ENCODE data around the gene SOX4.

The SOX4 gene

GRCh38 chr6:21587179-21587960, 6.2 kb upstream of the SOX4 start:
- H3K27ac ChIP-seq = peak overlapping the region; percentile 91
- peak; percentile 31 for DNase-seq (ENCODE audit: low spot score)
- POLR2A ChIA-PET (ENCODE audit: low non-redundant PET) = no interaction called here
- CTCF ChIA-PET = interaction anchor here (0.6 to 2.3 kb wide), 8 partner anchors 59 to 1023 kb away, joined by 3 to 19 read pairs (median 4); no protein-coding TSS in a partner anchor
- no peak for TF ChIP-seq CTCF (conservative IDR thresholded peaks at IDR 0.05; ENCODE audit: low read depth)

- ChIA-PET CTCF (interaction anchor here (0.6 to 2.3 kb wide), 12 partner anchors 19 to 1023 kb away, joined by 3 to 19 read pairs (median 4); no protein-coding TSS in a partner anchor), POLR2A (ENCODE audit: low non-redundant PET) (interaction anchor here (0.6 kb wide), 1 partner anchor 1024 kb away, joined by 3 read pairs; no protein-coding TSS in a partner anchor)
- DNase-seq (ENCODE audit: low spot score) = peak; percentile 14
- peak overlapping the region; percentile 91 for H3K27ac ChIP-seq
- no peak for TF ChIP-seq CTCF (conservative IDR thresholded peaks at IDR 0.05; ENCODE audit: low read depth)
These were observed 5.5 kb upstream of the SOX4 start for GRCh38 chr6:21587961-21588480.

- H3K27ac ChIP-seq = peak overlapping the region; percentile 91
- peak; percentile 41 for DNase-seq (ENCODE audit: low spot score)
- CTCF ChIA-PET = interaction anchor here (0.5 to 2.3 kb wide), 22 partner anchors 20 to 1981 kb away, joined by 3 to 19 read pairs (median 4); no protein-coding TSS in a partner anchor
- POLR2A ChIA-PET (ENCODE audit: low non-redundant PET) = interaction anchor here (0.6 kb wide), 1 partner anchor 1025 kb away, joined by 3 read pairs; no protein-coding TSS in a partner anchor
- no peak for TF ChIP-seq CTCF (conservative IDR thresholded peaks at IDR 0.05; ENCODE audit: low read depth)
These were observed 4.8 kb upstream of the SOX4 start for GRCh38 chr6:21588481-21589351.

GRCh38 chr6:21589352-21590345, 3.9 kb upstream of the SOX4 start:
- CTCF ChIA-PET = interaction anchor here (0.6 to 2.3 kb wide), 13 partner anchors 84 to 1055 kb away, joined by 3 to 19 read pairs (median 4); no protein-coding TSS in a partner anchor
- peak; percentile 89 for TF ChIP-seq CTCF (conservative IDR thresholded peaks at IDR 0.05; ENCODE audit: low read depth)
- POLR2A ChIA-PET (ENCODE audit: low non-redundant PET) = no interaction called here
- peak overlapping the region; percentile 91 for H3K27ac ChIP-seq
- peak; percentile 67 for DNase-seq (ENCODE audit: low spot score)

GRCh38 chr6:21590346-21590745, 3.2 kb upstream of the SOX4 start:
- POLR2A ChIA-PET (ENCODE audit: low non-redundant PET) = no interaction called here
- CTCF ChIA-PET = interaction anchor here (0.6 kb wide), 1 partner anchor 357 kb away, joined by 4 read pairs; no protein-coding TSS in a partner anchor
- no peak overlapping the region for H3K27ac ChIP-seq
- no peak for DNase-seq (ENCODE audit: low spot score)
- TF ChIP-seq CTCF (conservative IDR thresholded peaks at IDR 0.05; ENCODE audit: low read depth) = no peak

Measured in RWPE1 (cell line).